NCI-H1092 treated with DMSO at 0.1 percent for 48 hours (cell line): ENCODE results near the gene FANCF.
A peak's percentile ranks its signal among the peaks of the same experiment; 100 is the strongest.
"Not testable (repeated sequence)": the region's sequence is repeated elsewhere in the genome, so short reads cannot be mapped to it uniquely, and the experiment has no call there.

Experiments used
- DNase-seq: peaks from one replicate; lab custom pipeline; 2025; lab: John Stamatoyannopoulos, UW

The FANCF gene

GRCh38 chr11:22625448-22626287 lies at the start of gene FANCF:
FANCF (minus strand) TSS chr11:22625823; CDS start chr11:22625810, 13 bp downstream.
- peak; percentile 96 for DNase-seq

- no peak for DNase-seq
Measured at GRCh38 chr11:22674470-22675439, 49.1 kb upstream of the FANCF start.

- no peak for DNase-seq
Measured at GRCh38 chr11:22671751-22672150, 46.1 kb upstream of the FANCF start.

- peak; percentile 25 for DNase-seq
Measured at GRCh38 chr11:22670830-22671229, 45.2 kb upstream of the FANCF start.

GRCh38 chr11:22669368-22669767 lies 43.7 kb upstream of the FANCF start:
- no peak for DNase-seq

- DNase-seq = no peak
Measured at GRCh38 chr11:22668005-22668796, 42.6 kb upstream of the FANCF start.

- peak; percentile 69 for DNase-seq
Measured at GRCh38 chr11:22666688-22667439, 41.2 kb upstream of the FANCF start.

- DNase-seq = peak; percentile 69
Measured at GRCh38 chr11:22666325-22666687, 40.7 kb upstream of the FANCF start, which contains the start of gene GAS2. GAS2 (plus strand) TSS chr11:22666611; CDS start chr11:22674870, 8,259 bp downstream.

GRCh38 chr11:22659783-22660182 lies 34.2 kb upstream of the FANCF start:
- DNase-seq = no peak

- DNase-seq = no peak
Measured at GRCh38 chr11:22657101-22657694, 31.6 kb upstream of the FANCF start.

GRCh38 chr11:22656130-22656529 lies 30.5 kb upstream of the FANCF start:
- no peak for DNase-seq

- DNase-seq = not testable (repeated sequence)
Measured at GRCh38 chr11:22652346-22652745, 26.7 kb upstream of the FANCF start.

GRCh38 chr11:22641559-22641958 lies 15.9 kb upstream of the FANCF start:
- no peak for DNase-seq

GRCh38 chr11:22640862-22641261 lies 15.2 kb upstream of the FANCF start:
- no peak for DNase-seq

GRCh38 chr11:22635689-22636088 lies 10.1 kb upstream of the FANCF start:
- no peak for DNase-seq

- no peak for DNase-seq
Measured at GRCh38 chr11:22634897-22635629, 9.4 kb upstream of the FANCF start.

GRCh38 chr11:22633354-22633902 lies 7.8 kb upstream of the FANCF start:
- DNase-seq = no peak

- DNase-seq = no peak
Measured at GRCh38 chr11:22627421-22627820, 1.8 kb upstream of the FANCF start.

- DNase-seq = no peak
Measured at GRCh38 chr11:22626573-22627239, 1.1 kb upstream of the FANCF start.
